ENCODE measurements around the gene SH3TC2.
"Not testable (repeated sequence)": the region's sequence is repeated elsewhere in the genome, so short reads cannot be mapped to it uniquely, and the experiment has no call there.

The SH3TC2 gene

GRCh38 chr5:149063017-149063687, at the start of gene SH3TC2:
Gene SH3TC2 (minus strand): TSS chr5:149063062. CDS start chr5:149063022, 40 bp downstream.
- DNase-seq (ENCODE audit: low read depth in 2 of 3, low spot score in 1 of 3) = no peak

GRCh38 chr5:149110406-149110805, 47.5 kb upstream of the SH3TC2 start:
- DNase-seq (ENCODE audit: low read depth in 2 of 3, low spot score in 1 of 3) = no peak

- DNase-seq (ENCODE audit: low read depth in 2 of 3, low spot score in 1 of 3) = no peak
Observed at GRCh38 chr5:149108651-149109280, 45.9 kb upstream of the SH3TC2 start.

GRCh38 chr5:149100331-149100730, 37.5 kb upstream of the SH3TC2 start:
- no peak for DNase-seq (ENCODE audit: low read depth in 2 of 3, low spot score in 1 of 3)

- no peak for DNase-seq (ENCODE audit: low read depth in 2 of 3, low spot score in 1 of 3)
Observed at GRCh38 chr5:149099920-149100319, 37.1 kb upstream of the SH3TC2 start.

- DNase-seq (ENCODE audit: low read depth in 2 of 3, low spot score in 1 of 3) = no peak
Observed at GRCh38 chr5:149094996-149095395, 32.1 kb upstream of the SH3TC2 start.

- no peak for DNase-seq (ENCODE audit: low read depth in 2 of 3, low spot score in 1 of 3)
Observed at GRCh38 chr5:149093625-149094024, 30.8 kb upstream of the SH3TC2 start.

GRCh38 chr5:149089796-149090195, 26.9 kb upstream of the SH3TC2 start:
- DNase-seq (ENCODE audit: low read depth in 2 of 3, low spot score in 1 of 3) = no peak

GRCh38 chr5:149088686-149089085, 25.8 kb upstream of the SH3TC2 start:
- no peak for DNase-seq (ENCODE audit: low read depth in 2 of 3, low spot score in 1 of 3)

GRCh38 chr5:149083846-149084245, 21.0 kb upstream of the SH3TC2 start:
- DNase-seq (ENCODE audit: low read depth in 2 of 3, low spot score in 1 of 3) = no peak

- no peak for DNase-seq (ENCODE audit: low read depth in 2 of 3, low spot score in 1 of 3)
Observed at GRCh38 chr5:149082271-149082670, 19.4 kb upstream of the SH3TC2 start.

GRCh38 chr5:149080294-149080693, 17.4 kb upstream of the SH3TC2 start:
- DNase-seq (ENCODE audit: low read depth in 2 of 3, low spot score in 1 of 3) = no peak

GRCh38 chr5:149079883-149080282, 17.0 kb upstream of the SH3TC2 start:
- no peak for DNase-seq (ENCODE audit: low read depth in 2 of 3, low spot score in 1 of 3)

GRCh38 chr5:149074071-149074470, 11.2 kb upstream of the SH3TC2 start:
- not testable (repeated sequence) for DNase-seq (ENCODE audit: low read depth in 2 of 3, low spot score in 1 of 3)

- DNase-seq (ENCODE audit: low read depth in 2 of 3, low spot score in 1 of 3) = no peak
Observed at GRCh38 chr5:149073213-149073612, 10.4 kb upstream of the SH3TC2 start.

- no peak for DNase-seq (ENCODE audit: low read depth in 2 of 3, low spot score in 1 of 3)
Observed at GRCh38 chr5:149072791-149073190, 9.9 kb upstream of the SH3TC2 start.

GRCh38 chr5:149072376-149072775, 9.5 kb upstream of the SH3TC2 start:
- no peak for DNase-seq (ENCODE audit: low read depth in 2 of 3, low spot score in 1 of 3)

GRCh38 chr5:149071756-149072155, 8.9 kb upstream of the SH3TC2 start:
- no peak for DNase-seq (ENCODE audit: low read depth in 2 of 3, low spot score in 1 of 3)

- DNase-seq (ENCODE audit: low read depth in 2 of 3, low spot score in 1 of 3) = no peak
Observed at GRCh38 chr5:149071216-149071615, 8.4 kb upstream of the SH3TC2 start.

GRCh38 chr5:149069711-149070110, 6.8 kb upstream of the SH3TC2 start:
- no peak for DNase-seq (ENCODE audit: low read depth in 2 of 3, low spot score in 1 of 3)

- no peak for DNase-seq (ENCODE audit: low read depth in 2 of 3, low spot score in 1 of 3)
Observed at GRCh38 chr5:149063896-149064478, 1.1 kb upstream of the SH3TC2 start.

- no peak for DNase-seq (ENCODE audit: low read depth in 2 of 3, low spot score in 1 of 3)
Observed at GRCh38 chr5:149062371-149063016, 368 bp downstream of the SH3TC2 start.
